Esophagus muscularis mucosa (tissue), 4 donors: Measurements from ENCODE around the gene FIGNL2. TPM values are rescaled to one million over a fixed set of nuclear protein-coding genes. Genes with fewer than 3 reads are reported as not detected.

Experiments used
- DNase-seq: peaks from one replicate; pipeline ENCODE4 v3.0.0-alpha.2; 2017; ENCODE audit errors: extremely low spot score
- H3K27ac ChIP-seq, 4 donors: fragments of 200-600 bp; sonication (generic); replicated peaks in 1 of 4; 1 replicate in 3 of 4; 2 replicates in 1 of 4; pipeline ENCODE4 v1.5.1; 2016 to 2019; ENCODE audit warnings: mild to moderate bottlenecking in 1 of 4
- H3K27me3 ChIP-seq, 4 donors: fragments of 200-600 bp; sonication (generic); one replicate each; pipeline versions ENCODE4 v1.5.1 to v1.6.0; 2016 to 2019
- H3K36me3 ChIP-seq, 4 donors: fragments of 200-600 bp; sonication (generic); one replicate each; pipeline ENCODE4 v1.5.1; 2016 to 2019
- H3K4me1 ChIP-seq, 4 donors: fragments of 200-600 bp; sonication (generic); one replicate each; pipeline ENCODE4 v1.5.1; 2016 to 2019
- H3K4me3 ChIP-seq, 4 donors: fragments of 200-600 bp; sonication (generic); 1 replicate in 2 of 4; 2 replicates in 2 of 4; pipeline ENCODE4 v1.5.1; 2016 to 2019; ENCODE audit warnings: mild to moderate bottlenecking in 4 of 4, moderate library complexity in 1 of 4
- H3K9me3 ChIP-seq, 4 donors: fragments of 200-600 bp; sonication (generic); 1 replicate in 3 of 4; 2 replicates in 1 of 4; pipeline ENCODE4 v1.5.1; 2016 to 2019
- CTCF ChIP-seq, 3 experiments: fragments of 200-600 bp in 2 of 3; fragments of 450-650 bp in 1 of 3; sonication (generic) in 2 of 3; IDR thresholded peaks; one replicate each; pipeline ENCODE4 v1.5.1; 2017 to 2019; ENCODE audit warnings: antibody characterized with exemption in 3 of 3, mild to moderate bottlenecking in 2 of 3, moderate library complexity in 1 of 3
- EP300 ChIP-seq: sonication (generic); formaldehyde crosslinking; IDR thresholded peaks from one replicate; pipeline ENCODE4 v1.6.1; 2017; ENCODE audit warnings: antibody characterized with exemption
- POLR2A ChIP-seq: fragments of 450-650 bp; IDR thresholded peaks from one replicate; pipeline ENCODE4 v1.6.1; 2017; ENCODE audit warnings: antibody characterized with exemption, moderate library complexity, mild to moderate bottlenecking, low read depth
- POLR2AphosphoS5 ChIP-seq, 2 donors: sonication (generic); formaldehyde crosslinking; IDR thresholded peaks; one replicate each; pipeline ENCODE4 v1.6.1; 2017; ENCODE audit warnings: antibody characterized with exemption in 2 of 2
- WGBS: methylation state at CpG from one replicate; pipeline ENCODE4 v1.1.5; 2018; 5-methylcytosine and 5-hydroxymethylcytosine counted together
- intact Hi-C: fragments of 100-400 bp; cut with DNase I; formaldehyde crosslinking; loops from one replicate; pipeline ENCODE4 v1.15.1; 2023
- total RNA-seq, 4 donors: library from RNA; depleted of rRNA; stranded (reverse); fragments of >200 nt; gene quantifications; one replicate each; pipeline versions ENCODE4 v1.1.0 to v1.2.1, GENCODE V29; 2016

Gene FIGNL2
- total RNA-seq, 4 donors from 2014 or later = 0.23 to 0.42 (median 0.36) TPM

- no peak for DNase-seq
- no peaks in the 10 kb centered on the region for H3K36me3 ChIP-seq
- peaks cover 0 to 80% (median 18%) of the 10 kb centered on the region in 4 donors for H3K27me3 ChIP-seq
- H3K4me3 ChIP-seq = no peak overlapping the region
- no peak for TF ChIP-seq EP300
- no peak for TF ChIP-seq POLR2A
- TF ChIP-seq CTCF (IDR thresholded peaks at IDR 0.05) = no peak
- no peak for TF ChIP-seq POLR2AphosphoS5 (IDR thresholded peaks at IDR 0.05)
- no peak overlapping the region for H3K27ac ChIP-seq
- intact Hi-C loops = no loop called here
- H3K9me3 ChIP-seq = no peaks in the 10 kb centered on the region
- 91% methylated on average over 4 of the region's 4 CpGs for WGBS
- peaks cover 22 to 34% (median 32%) of the 10 kb centered on the region in 4 donors for H3K4me1 ChIP-seq
Measured at GRCh38 chr12:51866324-51866723, 17.8 kb upstream of the FIGNL2 start.

GRCh38 chr12:51865757-51866270, 17.3 kb upstream of the FIGNL2 start:
- H3K9me3 ChIP-seq = no peaks in the 10 kb centered on the region
- H3K27ac ChIP-seq = no peak overlapping the region
- intact Hi-C loops = no loop called here
- H3K4me3 ChIP-seq = no peak overlapping the region
- peaks cover 0 to 75% (median 18%) of the 10 kb centered on the region in 4 donors for H3K27me3 ChIP-seq
- H3K4me1 ChIP-seq = peaks cover 22 to 34% (median 32%) of the 10 kb centered on the region in 4 donors
- WGBS = 87% methylated on average over 7 of the region's 7 CpGs
- no peaks in the 10 kb centered on the region for H3K36me3 ChIP-seq
- no peak for DNase-seq
- TF ChIP-seq CTCF (IDR thresholded peaks at IDR 0.05) = no peak
- TF ChIP-seq POLR2AphosphoS5 (IDR thresholded peaks at IDR 0.05) = no peak
- no peak for TF ChIP-seq EP300
- no peak for TF ChIP-seq POLR2A

GRCh38 chr12:51864833-51865670, 16.5 kb upstream of the FIGNL2 start:
- Histone ChIP-seq H3K9me3 (no peaks in the 10 kb centered on the region), H3K4me1 (peaks cover 22 to 34% (median 31%) of the 10 kb centered on the region in 4 donors), H3K4me3 (peak overlapping the region in 2 of 4 donors; percentile 44 to 53), H3K36me3 (no peaks in the 10 kb centered on the region), H3K27ac (no peak overlapping the region), H3K27me3 (peaks cover 0 to 68% (median 18%) of the 10 kb centered on the region in 4 donors)
- intact Hi-C loops = no loop called here
- WGBS = 61% methylated on average over 10 of the region's 12 CpGs
- DNase-seq = no peak
- TF ChIP-seq CTCF (IDR thresholded peaks at IDR 0.05) (no peak), EP300 (no peak), POLR2A (no peak), POLR2AphosphoS5 (IDR thresholded peaks at IDR 0.05) (no peak)

- intact Hi-C loops = no loop called here
- no peaks in the 10 kb centered on the region for H3K9me3 ChIP-seq
- H3K27ac ChIP-seq = no peak overlapping the region
- TF ChIP-seq CTCF (IDR thresholded peaks at IDR 0.05) = no peak
- TF ChIP-seq EP300 = no peak
- TF ChIP-seq POLR2AphosphoS5 (IDR thresholded peaks at IDR 0.05) = no peak
- TF ChIP-seq POLR2A = no peak
- H3K4me1 ChIP-seq = peaks cover 19 to 26% (median 23%) of the 10 kb centered on the region in 4 donors
- peak overlapping the region; percentile 35 to 53 (median 44) for H3K4me3 ChIP-seq
- H3K27me3 ChIP-seq = peaks cover 0 to 68% (median 13%) of the 10 kb centered on the region in 4 donors
- no peak for DNase-seq
- WGBS = 23% methylated on average over 17 of the region's 53 CpGs
- no peaks in the 10 kb centered on the region for H3K36me3 ChIP-seq
Measured at GRCh38 chr12:51863933-51864832, 15.7 kb upstream of the FIGNL2 start.
